Epithelial cell of prostate (primary cell): ENCODE results near the gene ALPK1.
A peak's percentile ranks its signal among the peaks of the same experiment; 100 is the strongest.

Source experiments
- DNase-seq: peaks from one replicate; pipeline ENCODE4 v3.0.0-alpha.2; 2011; ENCODE audit warnings: low read depth, low spot score
- H3K27ac ChIP-seq: fragments of 450-650 bp; 2 replicates; pipeline ENCODE4 v1.5.1; 2017; ENCODE audit warnings: mild to moderate bottlenecking

The ALPK1 gene

DNA sequence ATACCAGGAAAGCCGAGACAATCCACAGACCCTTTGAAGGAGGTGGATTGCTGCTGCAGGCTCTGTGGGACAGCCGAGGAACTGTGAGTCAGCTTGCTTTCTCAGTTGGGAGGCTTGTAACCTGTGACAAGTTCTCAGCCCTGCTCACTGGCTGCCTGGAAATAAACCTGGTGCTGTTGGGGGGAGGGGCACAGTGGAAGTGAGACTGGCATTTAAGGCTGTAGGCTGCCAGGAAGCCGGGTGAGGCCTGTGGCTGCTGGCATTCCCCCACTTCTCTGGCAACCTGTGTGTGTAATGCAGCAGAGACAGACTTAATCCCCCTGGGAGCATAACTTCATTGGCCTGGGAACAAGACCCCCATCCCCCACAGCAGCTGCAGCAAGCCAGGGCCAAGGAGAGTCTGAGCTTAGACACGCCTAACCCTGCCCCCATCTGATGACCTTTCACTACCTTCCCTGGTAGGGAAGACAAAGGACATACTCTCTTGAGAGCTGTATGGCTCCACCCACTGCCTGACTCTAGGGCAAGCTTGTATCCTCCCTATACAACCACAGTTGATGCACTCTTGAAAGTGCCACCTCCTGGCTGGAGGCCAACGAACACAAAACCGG, 64.1 kb downstream of the ALPK1 start:
- no peak for DNase-seq
- H3K27ac ChIP-seq, result no peak overlapping the region

DNA sequence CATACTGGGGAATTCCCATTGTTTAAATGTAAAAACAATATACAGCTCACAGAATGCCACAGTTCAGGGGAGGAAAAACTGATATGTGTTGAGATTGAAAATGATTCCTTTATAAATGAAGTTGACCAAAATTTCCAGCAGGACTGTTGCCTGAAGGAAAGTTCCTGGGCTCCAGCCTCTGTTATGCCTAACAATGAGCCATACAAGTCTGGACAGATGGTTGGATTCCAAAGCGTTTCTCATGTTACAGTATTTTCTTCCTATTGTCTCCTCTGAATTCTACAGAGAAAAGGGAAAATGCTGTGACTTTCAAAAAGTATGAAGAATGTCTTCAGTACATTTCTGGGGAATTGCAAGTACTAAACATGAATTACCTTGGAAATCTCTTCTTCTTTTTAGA, 73.3 kb downstream of the ALPK1 start:
- DNase-seq, result no peak
- H3K27ac ChIP-seq, result no peak overlapping the region

DNA sequence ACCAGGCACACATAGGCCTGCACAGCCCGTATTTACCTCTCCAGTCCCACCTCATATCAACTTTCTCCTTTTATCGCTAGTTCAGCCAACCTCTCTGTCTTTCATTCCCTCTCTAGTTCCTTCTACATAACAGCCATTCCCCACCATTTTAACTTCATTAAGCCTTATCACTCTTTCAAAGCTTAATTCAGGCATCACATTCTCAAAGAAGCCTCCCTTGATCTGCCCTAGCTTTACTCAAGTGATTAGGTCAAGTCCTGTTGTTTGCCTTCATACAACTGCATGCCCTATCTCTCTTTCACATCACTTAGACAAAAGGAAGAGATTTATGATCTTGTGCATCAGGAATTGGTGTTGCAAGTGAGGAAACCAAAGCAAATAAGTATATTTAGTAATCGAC, 74.2 kb downstream of the ALPK1 start:
- DNase-seq, result no peak
- no peak overlapping the region for H3K27ac ChIP-seq

DNA sequence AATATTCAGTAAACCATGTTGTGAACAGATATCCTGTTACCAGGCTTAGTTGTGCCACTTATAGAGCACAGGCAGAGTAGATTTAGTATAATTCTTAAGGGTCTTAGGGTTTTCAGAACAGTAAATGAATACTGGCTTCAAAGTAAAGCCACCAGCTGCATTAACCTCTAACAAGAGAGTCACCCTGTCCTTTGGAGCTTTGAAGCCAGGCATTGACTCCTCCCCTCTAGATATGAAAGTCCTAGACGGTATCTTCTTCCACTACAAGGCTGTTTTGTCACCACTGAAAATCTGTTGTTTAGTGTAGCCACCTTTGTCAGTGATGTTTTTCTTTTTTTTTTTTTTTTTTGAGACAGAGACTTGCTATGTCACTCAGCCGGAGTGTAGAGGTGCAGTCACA, 77.7 kb downstream of the ALPK1 start:
- DNase-seq, result no peak
- no peak overlapping the region for H3K27ac ChIP-seq

DNA sequence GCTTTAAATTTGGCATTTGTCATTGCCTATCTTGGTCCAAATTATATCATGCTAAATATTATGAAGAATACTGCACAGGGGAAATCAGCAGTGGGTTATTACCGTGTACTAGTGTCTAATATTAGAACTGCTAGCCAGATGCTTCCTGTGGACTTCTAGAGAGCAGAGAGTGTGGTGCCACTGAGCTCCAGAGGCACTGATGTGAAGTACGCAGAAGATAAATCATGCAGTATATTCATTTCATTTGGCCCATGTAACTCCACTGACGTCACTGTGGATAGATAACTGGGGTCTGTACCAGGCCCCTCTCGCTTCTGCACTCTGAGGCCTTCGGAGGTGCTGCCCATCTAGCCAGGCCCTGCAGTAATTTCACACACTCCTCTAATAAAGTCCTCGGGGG, 80.0 kb downstream of the ALPK1 start:
- DNase-seq, result no peak
- no peak overlapping the region for H3K27ac ChIP-seq

- H3K27ac ChIP-seq, result no peak overlapping the region
- DNase-seq, result no peak
Measured at GRCh38 chr4:112377594-112378242, 80.5 kb downstream of the ALPK1 start.

- no peak overlapping the region for H3K27ac ChIP-seq
- no peak for DNase-seq
Measured at GRCh38 chr4:112378243-112378620, 81.1 kb downstream of the ALPK1 start.

DNA sequence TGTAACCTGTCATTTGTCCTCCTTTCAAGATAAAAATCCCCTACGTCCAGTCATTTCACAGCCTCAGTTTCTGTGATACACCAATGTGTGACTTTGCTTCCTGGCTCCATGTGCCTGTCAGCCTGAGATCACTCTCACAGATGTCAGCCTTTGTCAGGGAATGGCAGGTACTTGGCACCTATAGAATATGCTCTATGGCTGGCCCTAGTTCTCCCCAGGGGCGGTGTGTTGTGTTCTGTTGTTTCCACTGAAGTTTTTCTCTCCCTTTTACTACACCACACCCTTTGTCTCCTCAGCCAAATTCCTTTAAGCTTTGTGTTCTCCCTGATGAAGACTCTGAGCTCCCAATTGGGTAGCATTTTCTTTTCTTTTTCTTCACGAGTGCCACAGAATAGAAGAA, 81.7 kb downstream of the ALPK1 start:
- DNase-seq, result no peak
- H3K27ac ChIP-seq, result no peak overlapping the region

DNA sequence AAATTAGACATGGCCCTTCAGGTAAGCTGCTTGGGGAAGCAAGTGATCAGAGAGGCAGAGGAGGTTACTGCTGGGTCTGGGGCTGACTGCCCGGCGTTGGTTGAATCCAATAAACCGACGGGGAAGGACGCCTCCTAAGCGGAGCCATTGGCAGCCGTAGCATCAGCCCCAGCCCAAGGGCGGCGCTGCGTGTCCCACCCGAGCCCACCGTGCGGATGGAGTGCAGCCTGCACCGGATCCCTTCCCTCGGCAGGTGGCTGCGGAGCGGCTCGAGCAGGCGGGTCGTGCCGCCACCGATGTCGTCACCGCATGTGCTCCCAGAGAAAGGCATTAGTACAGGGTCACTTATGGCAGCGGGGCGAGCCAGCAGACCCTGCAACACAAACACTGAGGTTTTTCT, 82.1 kb downstream of the ALPK1 start:
- DNase-seq, result no peak

DNA sequence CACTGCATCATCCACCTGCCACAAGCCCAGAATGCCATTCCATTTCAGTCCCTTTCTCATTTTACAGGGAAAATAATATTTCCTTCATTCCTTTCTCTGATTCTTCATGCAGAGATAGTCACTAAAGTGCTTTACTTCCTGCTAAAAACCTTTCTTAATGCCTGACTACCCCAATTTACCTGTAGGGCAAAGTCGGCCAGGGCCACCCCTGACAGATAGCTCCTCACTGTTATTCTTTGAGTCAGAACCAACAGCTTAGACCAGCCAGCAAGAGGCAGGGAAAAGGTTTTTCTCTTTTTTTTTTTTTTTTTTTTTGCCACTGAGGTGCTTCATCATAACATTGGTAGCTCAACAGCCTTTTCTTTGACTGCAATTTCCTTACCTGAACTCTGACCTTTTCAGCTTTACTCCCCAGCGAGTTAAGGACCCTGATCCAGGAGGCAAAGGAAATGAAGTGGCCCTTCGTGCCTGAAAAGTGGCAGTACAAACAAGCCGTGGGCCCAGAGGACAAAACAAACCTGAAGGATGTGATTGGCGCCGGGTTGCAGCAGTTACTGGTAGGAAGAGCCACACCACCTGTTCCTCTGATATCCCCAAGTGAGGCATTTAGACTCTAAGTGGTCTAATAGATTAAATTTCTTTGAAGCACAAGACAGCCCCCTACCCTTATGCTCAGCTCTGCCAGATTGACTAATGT, 85.0 kb downstream of the ALPK1 start:
- no peak overlapping the region for H3K27ac ChIP-seq
- no peak for DNase-seq

More for the DNA sequence above, 82.1 kb downstream of the ALPK1 start:
- H3K27ac ChIP-seq, result no peak overlapping the region

GRCh38 chr4:112386071-112386470, 88.9 kb downstream of the ALPK1 start:
- DNase-seq, result no peak
- H3K27ac ChIP-seq, result no peak overlapping the region

DNA sequence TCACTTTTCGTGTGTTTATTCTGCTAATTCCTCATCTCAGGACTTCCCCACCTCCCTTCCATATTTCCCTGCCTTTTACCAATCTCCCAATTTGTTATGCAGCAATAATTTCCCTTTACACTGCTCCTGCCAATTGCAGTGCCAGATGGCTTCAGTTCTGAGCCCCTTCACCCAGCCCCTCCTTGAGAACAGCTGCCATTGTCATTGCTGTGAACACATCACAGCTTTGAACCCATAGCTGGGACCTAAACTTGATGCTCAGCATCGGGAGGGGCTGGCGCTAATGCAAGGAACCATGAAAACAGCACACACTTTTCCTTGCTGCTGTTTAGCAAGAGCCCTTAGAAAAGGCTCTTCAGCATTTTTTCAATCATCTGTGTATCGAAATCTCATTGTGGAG, 104.9 kb downstream of the ALPK1 start:
- DNase-seq, result no peak
- no peak overlapping the region for H3K27ac ChIP-seq

GRCh38 chr4:112403101-112403945, 106.2 kb downstream of the ALPK1 start:
- H3K27ac ChIP-seq, result no peak overlapping the region

DNA sequence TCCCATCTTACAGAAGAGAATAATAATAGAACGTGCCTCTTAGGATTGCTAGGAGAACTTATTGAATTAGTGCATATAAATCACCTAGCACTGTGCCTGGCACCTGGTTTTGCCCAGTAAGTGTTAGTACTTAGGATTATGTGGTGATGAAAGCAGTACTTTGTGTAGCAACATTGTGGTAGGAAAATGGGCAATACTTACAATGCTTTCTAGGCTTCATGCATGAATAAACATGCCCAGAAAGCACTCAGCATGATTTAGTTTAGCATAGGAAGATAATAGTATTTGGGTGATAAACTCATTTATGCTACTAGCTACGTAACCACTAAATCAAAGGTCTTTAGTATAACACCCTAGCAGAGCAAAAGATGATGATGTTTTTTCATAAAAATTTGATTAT, 113.2 kb downstream of the ALPK1 start:
- no peak overlapping the region for H3K27ac ChIP-seq
- DNase-seq, result no peak

More at GRCh38 chr4:112403101-112403945, 106.2 kb downstream of the ALPK1 start:
- DNase-seq, result no peak

DNA sequence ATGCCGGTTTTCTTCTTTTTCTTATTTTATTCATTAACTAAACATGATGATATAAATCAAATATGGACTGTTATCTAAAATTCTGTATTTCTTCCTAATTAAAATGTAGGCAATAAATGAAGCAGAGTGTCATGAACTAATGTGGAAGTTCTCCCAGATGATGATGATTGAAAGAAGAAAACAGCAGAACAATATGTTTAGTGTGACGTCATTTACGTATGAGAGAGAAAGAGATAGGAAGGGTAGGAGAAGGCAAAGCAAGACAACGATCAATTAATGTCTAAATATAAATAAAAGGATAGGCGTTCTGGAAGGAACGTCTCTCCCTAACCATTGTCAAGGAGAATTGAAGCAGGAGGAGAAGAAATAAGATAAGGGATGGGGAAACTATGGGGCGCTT, 113.6 kb downstream of the ALPK1 start:
- H3K27ac ChIP-seq, result no peak overlapping the region
- no peak for DNase-seq

DNA sequence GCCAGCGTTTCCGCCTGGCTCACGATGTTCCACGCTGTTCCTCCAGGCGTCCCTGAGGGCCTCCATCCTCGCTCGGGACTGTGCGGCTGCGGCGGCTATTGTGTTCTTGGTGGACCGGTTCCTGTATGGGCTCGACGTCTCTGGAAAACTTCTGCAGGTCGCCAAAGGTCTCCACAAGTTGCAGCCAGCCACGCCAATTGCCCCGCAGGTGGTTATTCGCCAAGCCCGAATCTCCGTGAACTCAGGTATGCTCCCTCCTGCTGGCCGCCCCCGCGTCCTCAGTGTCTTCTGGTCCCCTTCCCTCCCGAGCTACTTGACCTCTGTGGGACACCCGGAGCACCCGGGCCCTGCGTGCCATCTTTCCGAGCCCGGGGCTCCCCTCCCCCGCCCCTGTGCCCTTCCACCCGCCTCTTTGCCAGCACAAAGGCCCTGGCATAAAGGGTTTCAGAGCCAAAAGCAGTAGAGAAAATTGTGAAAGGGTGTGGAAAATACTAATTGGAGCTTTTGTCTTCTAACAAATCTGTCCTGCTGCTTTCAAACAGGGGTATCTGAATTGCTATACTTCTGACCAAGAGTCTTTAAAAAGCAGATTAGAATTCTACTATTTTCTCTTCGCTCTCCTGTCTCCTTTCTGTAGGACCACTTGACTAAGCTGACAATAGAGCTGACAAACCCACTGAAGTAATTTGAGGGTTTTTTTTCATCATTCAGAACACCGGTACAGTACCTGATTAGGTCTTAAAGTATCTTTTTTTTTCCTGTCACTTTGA, 114.8 kb downstream of the ALPK1 start:
- DNase-seq, result no peak

DNA sequence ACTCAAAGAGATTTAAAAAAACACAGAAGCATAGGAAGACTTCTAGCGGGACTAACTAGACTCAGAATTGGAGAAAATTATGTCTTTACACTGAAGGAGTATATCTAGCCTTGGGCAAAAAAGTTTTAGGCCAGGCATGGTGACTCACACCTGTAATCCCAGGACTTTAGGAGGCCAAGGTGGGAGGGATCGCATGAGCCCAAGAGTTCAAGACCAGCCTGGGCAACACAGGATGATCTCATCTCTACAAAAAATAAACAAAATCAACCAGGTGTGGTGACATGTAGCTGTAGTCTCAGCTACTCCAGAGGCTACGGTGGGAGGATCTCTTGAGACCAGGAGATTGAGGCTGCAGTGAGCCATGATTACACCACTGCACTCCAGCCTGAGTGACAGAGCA, 119.3 kb downstream of the ALPK1 start:
- H3K27ac ChIP-seq, result no peak overlapping the region
- DNase-seq, result peak; percentile 14

More for the DNA sequence above, 114.8 kb downstream of the ALPK1 start:
- no peak overlapping the region for H3K27ac ChIP-seq

- DNase-seq, result no peak
- H3K27ac ChIP-seq, result no peak overlapping the region
Measured at GRCh38 chr4:112418092-112418491, 120.9 kb downstream of the ALPK1 start.

GRCh38 chr4:112421911-112422310, 124.7 kb downstream of the ALPK1 start:
- H3K27ac ChIP-seq, result no peak overlapping the region
- no peak for DNase-seq

GRCh38 chr4:112422644-112423043, 125.5 kb downstream of the ALPK1 start:
- no peak for DNase-seq

More at GRCh38 chr4:112422644-112423043, 125.5 kb downstream of the ALPK1 start:
- no peak overlapping the region for H3K27ac ChIP-seq
